ENCODE data around the gene GPC4.
"Not testable (repeated sequence)": the region's sequence is repeated elsewhere in the genome, so short reads cannot be mapped to it uniquely, and the experiment has no call there.

Gene GPC4

DNA sequence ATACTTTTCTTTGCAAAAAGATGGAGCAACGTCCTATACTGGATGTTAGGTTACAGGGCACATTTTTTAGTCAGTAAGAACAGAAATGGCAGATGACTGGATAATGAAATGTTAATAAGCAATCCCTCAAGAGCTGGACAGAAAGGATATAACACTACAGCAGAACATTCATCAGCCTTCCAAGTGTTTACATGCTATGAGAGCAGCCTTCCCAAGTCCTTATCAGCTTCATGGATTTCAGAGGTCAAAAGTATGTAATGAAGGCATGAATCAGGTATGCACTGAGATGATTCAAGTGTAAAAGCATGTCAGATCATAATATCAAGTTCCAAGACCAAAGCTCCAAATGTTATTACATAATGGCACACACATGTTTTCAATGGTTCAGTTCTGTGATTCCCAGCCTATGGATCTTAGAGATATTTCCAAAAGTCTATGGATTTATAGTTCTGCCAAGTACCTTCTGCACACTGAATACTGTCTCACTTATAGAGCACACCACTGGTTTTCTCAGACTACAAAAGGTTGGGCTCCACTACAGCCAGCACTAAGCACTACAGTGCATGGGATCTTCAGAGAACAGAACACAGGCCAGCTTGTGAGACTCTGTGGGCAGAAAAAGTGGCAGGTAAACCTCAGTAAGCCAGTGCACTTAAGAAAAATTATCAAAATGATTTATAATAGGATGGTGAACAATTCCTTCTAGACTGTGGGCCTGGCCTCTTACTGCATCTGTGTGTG is 49.2 kb downstream of the GPC4 start:
- peak; percentile 35 for DNase-seq (ENCODE audit: low read depth)

DNA sequence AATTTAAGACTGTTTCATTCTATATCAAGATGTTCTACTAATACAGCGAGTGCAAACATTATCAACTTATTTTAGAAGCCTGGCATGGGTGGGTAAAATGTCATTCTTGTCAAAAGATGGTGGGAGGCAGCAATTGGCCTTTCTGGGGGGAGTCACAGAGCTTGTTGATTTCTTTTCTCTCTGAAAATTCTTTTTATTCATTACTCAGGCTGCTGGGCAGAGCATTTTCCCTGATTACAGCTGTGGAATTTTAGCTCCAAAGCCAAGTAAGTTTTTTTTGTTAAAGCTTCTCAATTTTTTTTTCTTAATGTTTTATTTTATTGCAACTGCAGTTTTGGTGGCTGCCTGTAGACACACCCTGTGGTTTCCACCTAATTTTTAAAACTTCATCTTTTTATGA is 50.4 kb downstream of the GPC4 start:
- no peak for DNase-seq (ENCODE audit: low read depth)

DNA sequence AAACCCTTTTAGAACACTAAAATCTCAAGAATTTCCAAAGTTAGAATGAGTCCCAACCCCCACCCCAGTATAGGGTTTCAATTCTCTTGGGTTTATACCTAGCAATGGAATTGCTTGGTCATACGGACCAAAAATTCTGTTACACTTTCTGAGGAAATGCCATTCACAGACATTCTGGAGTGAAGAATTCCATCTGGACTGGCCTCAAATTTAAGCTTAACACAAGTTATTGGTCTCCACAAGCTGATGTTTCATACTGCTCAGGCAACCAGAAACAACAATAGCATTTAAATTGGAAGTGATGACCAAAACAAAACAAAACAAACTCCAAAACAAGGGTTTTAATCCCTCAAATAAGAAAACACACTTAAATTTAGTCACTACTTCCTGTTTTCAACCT is 51.1 kb downstream of the GPC4 start:
- DNase-seq (ENCODE audit: low read depth): no peak

DNA sequence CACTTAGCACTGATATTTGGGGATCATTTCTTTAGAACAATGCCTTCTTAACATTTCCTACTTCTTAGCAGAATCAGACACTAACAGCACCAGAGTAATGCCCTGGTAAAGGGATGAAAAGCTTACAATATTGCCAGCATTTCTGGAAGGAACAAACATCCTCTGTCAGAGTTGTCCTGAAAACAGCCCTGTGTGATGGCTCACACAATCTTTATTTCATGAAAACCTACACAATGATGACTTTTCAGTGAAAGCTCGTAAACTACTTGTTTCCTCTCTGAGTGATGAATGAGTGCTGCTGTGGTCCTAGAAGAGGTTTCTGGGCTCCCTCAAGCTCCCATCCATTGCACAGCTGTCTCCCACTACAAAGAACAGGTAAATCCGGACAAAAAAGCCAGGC is 52.8 kb downstream of the GPC4 start:
- no peak for DNase-seq (ENCODE audit: low read depth)

DNA sequence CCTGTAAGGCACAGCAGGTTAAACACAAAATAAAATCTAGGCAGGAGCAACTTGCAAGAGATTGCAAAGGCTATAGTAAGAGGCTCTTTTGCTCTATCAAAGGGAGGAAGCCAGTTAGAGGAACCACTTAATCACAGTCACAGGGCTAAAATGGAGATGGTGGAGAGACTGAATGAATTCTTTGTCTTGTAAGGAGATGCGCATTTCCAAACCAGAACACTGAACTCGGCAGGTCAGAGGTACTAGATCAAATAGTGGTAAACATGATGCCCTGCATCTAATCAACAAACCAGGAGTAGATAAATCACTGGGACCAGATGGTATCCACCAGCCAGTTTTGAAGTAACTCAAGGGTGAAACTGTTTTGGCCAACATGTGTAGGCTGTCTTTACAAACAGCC is 55.8 kb downstream of the GPC4 start:
- DNase-seq (ENCODE audit: low read depth): no peak

DNA sequence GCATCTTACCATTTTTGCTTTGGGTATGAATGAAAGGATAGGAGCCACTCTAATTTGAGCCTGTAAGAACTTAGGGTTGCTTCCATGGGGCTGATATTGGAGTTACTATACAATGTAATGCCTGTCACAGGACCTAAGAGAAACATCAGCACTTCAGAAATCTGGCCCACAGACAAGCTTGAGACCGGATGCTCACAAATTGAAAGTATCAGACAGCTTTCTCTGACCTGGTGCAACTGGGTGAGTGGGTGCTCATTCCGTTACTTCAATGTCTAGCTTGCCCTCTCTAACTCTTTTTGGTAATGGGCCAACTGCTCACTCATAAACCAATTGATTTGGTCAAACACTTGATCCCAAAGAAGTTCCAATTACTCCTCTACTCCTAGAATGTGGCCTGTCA is 62.1 kb downstream of the GPC4 start:
- DNase-seq (ENCODE audit: low read depth): no peak

DNA sequence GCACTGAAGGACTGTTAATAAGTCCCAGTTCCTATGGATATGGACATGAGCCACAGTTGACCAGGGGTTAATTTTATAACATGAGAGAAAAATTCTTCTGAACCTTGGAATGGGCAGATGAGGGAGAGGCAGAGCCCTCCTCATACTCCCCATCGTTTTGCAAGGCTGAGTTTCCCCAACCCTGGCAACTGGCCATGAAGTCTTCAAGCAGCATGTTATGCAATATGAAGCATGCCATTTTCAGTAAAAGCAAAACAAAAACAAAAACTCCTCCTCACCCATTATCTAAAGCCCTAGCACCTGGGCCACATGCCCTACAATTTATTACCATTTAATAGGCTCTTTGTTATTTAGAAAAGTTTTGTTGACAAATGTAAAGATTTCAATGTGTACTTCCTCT is 64.5 kb downstream of the GPC4 start:
- no peak for DNase-seq (ENCODE audit: low read depth)

DNA sequence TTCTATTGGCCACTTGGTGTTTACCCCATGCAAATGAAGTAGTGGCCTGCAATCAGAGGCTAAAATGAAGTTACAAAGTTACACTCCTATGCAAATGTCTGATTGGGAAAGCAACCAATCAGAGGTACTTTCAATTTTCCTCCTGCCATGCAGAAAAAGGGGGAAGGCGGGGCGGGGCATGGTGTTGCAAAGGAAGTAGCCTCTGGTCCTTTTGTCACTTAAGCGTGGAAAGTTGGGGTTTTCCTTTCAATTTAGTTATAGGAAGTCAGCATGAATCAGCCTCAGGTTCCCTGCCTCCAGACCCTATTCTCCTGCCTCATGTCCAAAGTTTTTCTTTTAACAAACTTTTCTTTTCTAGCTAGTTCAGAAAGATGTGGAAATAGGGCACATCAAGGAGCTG is 69.3 kb downstream of the GPC4 start:
- no peak for DNase-seq (ENCODE audit: low read depth)

DNA sequence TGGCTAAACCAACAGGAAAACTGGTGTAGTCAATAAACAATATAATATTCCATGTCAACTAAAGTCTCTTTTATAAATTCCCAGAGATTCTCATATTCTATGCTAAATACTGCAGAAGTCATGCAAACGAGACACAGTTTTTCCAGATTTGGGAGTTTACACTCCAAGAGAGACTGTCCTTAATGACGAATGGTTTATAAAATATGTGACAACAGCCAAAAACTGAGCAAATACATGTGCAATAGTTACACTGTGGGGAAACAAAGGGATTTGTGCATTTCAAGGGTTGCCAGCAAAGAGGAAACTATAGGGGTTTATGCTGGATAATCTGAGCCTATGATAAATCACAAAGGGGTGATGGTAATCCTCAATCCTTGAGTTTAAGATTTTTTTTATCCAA is 75.7 kb downstream of the GPC4 start:
- DNase-seq (ENCODE audit: low read depth): no peak

DNA sequence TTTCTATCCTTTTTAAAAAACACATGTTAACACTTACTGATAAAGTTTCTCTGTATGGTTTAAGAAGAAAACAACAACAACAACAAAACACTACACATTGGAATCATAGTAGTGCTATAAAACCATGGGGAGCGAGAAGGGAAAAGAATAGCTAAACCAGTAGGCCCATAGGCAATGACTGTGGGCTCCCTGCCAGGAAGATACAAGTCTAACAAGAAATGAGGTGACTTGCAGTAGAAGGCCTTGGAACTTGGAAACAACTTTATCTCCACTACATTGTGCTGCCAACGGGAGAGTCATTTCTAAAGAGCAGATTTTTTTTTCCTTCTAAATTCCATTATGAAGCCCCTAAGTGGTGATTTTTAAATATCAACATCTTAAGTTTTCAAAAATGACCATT is 78.0 kb downstream of the GPC4 start:
- DNase-seq (ENCODE audit: low read depth): no peak

DNA sequence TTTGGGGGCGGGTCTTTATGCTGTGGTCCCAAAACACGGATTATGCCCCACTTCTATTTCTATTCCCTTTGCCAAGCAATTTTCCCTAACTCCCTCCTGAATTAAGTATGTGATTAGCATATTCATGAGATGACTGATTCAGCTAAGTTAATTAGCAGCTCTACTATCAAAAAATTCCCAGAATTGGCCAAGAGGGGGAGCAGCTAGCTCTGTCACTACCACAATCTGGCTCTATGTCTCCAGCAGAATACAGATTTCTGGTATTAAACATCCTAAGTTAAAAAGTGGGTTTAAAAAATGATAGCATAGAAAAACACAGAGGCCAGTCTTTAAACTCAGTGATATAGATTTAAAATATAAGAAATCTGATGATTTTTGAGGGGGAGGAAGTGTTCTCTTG is 80.3 kb downstream of the GPC4 start:
- DNase-seq (ENCODE audit: low read depth): no peak

DNA sequence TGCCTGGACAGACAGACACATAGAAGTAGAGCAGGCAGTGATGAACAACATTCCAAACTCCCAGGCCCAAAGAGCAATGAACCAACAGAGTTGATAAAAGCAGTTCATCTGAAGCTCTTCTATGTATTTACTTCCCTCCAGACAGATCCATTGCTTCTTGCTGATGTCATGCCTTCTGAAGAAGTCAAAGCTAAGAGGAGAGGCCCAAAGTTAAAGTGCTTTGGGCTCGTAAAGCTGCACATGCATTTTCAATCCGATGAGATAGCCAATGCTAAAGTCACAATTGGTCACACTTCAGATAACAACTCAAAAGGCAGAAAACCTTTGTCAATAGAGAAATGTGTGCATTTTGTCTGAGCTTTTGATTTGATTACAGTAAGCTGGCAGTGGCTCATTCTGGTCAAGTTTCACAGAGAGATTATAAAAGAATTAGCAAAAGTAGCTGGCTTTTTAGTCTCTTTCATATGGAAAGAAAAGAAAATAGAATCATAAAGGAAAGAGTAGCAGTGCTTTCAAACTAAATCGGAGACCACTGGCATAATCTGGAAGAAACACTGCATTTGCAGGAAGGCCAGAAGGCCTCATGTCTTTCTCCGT is 82.0 kb downstream of the GPC4 start:
- no peak for DNase-seq (ENCODE audit: low read depth)

DNA sequence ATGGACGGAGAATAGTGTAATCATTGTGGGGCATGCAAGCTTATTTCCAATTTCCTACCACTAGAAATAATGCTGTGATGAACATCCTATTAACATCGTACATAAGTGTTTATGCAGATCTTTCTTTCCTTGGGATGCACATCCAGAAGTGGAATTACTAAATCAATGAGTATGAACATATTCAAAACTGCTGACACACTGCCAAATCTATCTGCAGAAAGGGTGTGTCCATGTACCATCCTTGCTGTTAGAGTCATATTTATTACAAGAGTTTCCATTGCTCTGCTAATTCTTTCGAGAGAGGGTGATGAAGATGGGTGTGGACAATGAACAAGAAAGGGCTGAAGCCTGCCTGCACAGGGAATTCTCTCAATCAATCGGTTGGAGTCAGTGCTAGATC is 82.6 kb downstream of the GPC4 start:
- DNase-seq (ENCODE audit: low read depth): no peak

DNA sequence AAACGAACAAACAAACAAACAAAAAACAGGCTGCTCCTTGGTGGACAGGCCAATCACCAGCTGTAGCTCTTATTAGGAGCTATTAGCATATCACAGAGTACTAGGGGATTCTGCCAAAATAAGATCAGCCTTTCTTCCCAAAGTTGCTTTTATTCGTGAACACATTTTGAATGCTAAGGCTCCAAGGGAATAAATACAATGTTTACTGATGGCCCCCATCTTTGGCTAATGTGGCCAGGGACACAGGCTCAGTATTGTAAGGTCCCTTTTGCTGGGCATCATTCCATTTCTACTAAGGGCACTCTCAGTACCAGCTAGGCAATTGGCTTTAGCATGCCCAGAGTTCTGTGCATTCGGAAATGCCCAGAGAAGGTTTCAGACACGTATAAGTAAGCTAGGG is 84.3 kb downstream of the GPC4 start:
- DNase-seq (ENCODE audit: low read depth): no peak

DNA sequence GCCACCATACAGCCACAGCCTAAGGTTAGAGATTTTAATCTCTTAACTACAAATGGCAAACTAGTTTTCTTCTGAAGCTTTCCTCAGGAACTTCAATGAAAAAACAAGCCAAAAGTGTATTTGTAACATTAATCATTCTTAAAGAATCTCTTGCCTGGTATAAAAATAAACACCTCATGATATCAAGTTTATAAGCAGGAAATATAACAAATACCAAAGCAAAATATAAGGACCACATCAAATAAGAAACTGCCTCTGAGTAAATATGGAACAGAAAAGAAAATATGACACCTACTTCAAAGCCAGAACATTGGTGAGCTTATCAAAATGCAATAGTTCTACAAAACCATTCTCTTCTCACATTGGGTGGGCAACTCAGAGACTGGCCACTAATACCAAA is 89.9 kb downstream of the GPC4 start:
- no peak for DNase-seq (ENCODE audit: low read depth)

DNA sequence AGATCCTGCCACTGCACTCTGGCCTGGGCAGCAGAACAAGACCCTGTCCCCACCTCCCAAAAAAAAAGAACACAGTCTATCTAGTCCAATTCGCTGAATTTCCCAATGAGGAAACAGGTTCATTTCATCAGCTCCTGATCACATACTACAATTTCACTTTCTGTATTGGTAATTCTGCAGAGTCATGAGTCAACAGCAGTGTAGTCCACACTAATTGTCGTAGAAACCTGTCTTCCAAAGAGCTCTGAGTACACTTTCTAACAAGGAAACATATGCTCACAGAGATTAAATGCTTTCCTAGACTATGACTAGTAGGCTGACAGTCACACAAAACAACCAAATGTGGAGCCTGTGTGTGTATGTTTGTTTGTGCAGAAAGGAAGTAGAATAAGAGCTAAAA is 91.9 kb downstream of the GPC4 start:
- no peak for DNase-seq (ENCODE audit: low read depth)

DNA sequence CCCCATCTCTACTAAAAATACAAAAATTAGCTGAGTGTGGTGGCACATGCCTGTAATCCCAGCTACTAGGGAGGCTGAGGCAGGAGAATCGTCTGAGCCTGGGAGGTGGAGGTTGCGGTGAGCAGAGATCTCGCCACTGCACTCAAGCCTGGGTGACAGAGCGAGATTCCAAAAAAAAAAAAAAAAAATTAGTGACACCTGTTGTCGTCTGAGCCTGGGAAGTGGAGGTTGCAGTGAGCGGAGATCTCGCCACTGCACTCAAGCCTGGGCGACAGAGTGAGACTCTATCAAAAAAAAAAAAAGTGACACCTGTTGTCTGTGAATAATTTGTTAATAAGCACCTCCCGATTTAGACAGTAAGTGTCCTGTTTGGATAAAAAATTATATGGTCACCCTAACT is 93.0 kb downstream of the GPC4 start:
- DNase-seq (ENCODE audit: low read depth): not testable (repeated sequence)

DNA sequence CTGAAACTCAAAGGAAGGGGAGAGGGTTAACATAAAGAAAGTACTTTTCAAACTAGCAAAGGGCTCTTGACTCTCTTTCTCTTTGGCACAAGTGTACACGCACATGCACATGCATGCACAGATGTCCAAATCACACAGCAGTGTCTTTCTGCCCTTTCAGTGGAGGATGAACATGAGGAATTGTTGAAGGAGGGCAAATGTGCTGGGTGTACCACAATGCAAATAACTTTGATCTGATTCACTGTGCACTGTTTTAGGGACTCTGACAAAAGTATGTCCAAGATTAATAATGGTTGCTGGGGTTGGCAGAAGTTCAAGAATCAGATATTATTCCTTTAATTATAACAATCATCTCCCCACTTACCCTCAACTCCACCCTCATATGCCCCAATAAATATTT is 93.8 kb downstream of the GPC4 start:
- no peak for DNase-seq (ENCODE audit: low read depth)

DNA sequence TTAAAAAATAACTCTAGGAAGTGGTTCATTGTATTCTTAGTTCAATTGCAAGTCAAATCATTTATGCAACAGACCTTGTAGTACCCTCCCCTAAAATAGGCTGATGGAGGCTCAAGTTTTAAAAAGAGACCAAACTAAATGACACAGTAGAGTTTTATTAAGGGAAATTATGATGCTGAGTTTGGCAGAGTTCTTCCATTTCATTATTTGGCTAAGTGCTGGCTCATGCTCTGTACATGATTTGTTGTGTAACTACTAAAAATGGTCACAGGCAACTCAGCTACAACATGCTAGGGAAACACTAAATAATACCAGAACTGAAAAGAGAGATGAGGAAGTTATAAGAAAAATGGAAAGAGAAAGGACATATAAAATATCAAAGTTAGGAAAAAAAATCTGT is 101.0 kb downstream of the GPC4 start:
- no peak for DNase-seq (ENCODE audit: low read depth)

DNA sequence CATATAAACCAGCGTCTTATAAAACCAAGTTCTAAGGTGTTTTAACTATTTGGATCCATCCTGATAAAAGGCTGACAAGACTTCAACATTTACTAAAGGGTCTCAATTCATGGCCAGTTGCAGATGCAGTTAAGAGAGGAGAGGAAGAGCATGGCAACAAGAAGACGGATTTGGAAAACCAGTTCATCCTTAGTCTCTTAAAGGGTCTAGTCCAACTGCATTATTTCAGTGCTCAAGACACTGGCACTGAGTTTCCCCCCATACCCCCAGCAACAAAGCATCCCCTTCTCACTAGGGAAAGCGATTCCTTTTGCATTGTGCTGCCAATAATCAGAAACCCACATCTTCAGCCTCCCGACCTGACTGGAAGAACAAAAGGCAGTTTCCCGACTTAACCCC is 106.8 kb downstream of the GPC4 start:
- no peak for DNase-seq (ENCODE audit: low read depth)

DNA sequence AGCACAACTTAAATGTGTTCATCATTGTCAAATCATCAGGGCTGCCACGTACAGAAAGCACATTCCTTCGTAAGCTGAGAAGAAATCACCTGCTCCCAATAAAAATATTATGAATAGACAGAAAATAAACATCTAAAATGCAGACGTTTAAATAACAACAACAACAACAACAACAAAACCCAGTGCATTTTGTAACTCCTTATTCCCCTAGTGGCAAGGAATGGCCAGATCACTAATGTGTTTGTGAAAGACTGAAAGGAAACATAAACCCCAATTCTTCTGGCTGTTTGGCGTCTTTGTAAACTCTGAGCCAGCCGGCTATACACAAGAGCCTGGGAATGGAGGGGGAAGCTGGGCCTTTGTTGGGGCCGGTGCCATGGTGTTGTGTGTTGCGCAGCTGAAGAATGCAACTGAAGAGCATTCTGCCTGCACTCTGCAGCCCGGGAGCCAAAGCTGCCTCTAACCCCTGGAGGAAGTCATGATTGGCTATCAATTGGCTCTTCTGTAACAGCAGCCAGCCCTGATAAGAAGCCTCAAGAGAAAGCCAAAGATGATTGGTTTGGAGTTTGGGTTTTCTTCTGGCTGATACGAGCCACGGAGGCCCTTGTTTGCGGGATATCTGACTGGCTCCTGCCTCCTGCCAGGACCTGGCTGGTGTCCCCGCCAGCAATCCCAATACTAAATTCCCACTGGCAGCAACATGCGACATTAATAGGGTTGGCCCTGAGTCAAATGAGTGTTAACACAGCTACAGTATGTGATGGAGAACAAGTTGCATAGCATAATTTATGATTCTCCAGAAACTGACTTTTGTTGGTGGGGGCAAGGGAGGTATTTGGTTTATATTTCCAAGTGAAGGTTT is 107.4 kb downstream of the GPC4 start:
- no peak for DNase-seq (ENCODE audit: low read depth)

DNA sequence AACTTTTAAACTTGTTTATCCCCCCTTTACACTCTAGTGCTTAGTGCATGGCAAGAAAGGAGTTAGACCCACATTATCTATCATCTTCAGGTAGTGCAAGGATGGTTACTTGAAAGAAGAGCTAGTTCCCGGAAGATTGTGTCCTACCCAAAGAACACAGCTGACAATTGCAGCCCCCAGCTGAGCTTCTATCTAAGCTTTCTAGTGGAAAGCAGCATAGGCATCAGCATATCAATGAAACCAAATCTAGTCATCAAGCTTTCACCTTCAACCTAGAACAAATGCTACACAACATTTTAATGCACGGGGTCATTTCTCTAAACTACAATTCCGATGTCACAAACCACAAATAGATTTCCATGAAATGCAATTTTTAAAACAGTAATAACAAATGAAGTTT is 108.2 kb downstream of the GPC4 start:
- DNase-seq (ENCODE audit: low read depth): no peak

DNA sequence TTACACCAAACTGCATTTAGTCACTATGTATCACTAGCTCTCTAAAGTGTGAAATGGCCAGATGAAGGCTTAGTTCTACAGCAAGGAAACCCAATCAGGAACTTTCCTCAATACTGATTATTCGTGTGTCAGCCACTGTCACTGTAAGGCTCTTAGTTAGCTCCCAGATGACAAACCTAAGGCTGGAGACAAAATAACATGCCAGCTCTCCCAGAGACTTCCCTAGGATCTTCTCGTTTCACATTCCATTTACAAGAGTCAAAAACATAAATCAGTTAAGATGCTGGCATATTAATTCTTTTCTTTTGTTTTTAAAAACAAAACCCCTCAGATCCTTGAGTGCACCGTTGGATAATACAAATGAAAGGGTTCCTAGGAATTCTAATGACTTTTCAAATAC is 109.0 kb downstream of the GPC4 start:
- DNase-seq (ENCODE audit: low read depth): no peak
